Measurements from ENCODE around the gene HDDC3. TPM values are rescaled to one million over a fixed set of nuclear protein-coding genes. Genes with fewer than 3 reads are reported as not detected.
A peak's percentile ranks its signal among the peaks of the same experiment; 100 is the strongest.

HDDC3 gene
- total and polyA plus RNA-seq, 11 donors, result 10.9 to 19.9 (median 15.2) TPM

- WGBS, 4 donors, result 91 to 92% (median 91%) methylated on average over 8 of the region's 8 CpGs
- TF ChIP-seq, protein P1, sequence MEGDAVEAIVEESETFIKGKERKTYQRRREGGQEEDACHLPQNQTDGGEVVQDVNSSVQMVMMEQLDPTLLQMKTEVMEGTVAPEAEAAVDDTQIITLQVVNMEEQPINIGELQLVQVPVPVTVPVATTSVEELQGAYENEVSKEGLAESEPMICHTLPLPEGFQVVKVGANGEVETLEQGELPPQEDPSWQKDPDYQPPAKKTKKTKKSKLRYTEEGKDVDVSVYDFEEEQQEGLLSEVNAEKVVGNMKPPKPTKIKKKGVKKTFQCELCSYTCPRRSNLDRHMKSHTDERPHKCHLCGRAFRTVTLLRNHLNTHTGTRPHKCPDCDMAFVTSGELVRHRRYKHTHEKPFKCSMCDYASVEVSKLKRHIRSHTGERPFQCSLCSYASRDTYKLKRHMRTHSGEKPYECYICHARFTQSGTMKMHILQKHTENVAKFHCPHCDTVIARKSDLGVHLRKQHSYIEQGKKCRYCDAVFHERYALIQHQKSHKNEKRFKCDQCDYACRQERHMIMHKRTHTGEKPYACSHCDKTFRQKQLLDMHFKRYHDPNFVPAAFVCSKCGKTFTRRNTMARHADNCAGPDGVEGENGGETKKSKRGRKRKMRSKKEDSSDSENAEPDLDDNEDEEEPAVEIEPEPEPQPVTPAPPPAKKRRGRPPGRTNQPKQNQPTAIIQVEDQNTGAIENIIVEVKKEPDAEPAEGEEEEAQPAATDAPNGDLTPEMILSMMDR (IDR thresholded peaks at IDR 0.05), result no peak
- TF ChIP-seq POLR2A (IDR thresholded peaks at IDR 0.05), result no peak
- Histone ChIP-seq H3K4me1 (peaks cover 0 to 20% (median 9%) of the 10 kb centered on the region in 12 donors), H3K9me3 (no peaks in the 10 kb centered on the region), H3K27ac (no peak overlapping the region), H3K36me3 (peaks cover 6 to 98% (median 84%) of the 10 kb centered on the region in 9 donors), H3K27me3 (no peaks in the 10 kb centered on the region), H3K4me3 (no peak overlapping the region)
- ATAC-seq (no peak), DNase-seq (no peak)
- intact Hi-C loops (cut with DNase I), result no loop called here
Measured at GRCh38 chr15:90891346-90891949, 40.9 kb downstream of the HDDC3 start.

DNA sequence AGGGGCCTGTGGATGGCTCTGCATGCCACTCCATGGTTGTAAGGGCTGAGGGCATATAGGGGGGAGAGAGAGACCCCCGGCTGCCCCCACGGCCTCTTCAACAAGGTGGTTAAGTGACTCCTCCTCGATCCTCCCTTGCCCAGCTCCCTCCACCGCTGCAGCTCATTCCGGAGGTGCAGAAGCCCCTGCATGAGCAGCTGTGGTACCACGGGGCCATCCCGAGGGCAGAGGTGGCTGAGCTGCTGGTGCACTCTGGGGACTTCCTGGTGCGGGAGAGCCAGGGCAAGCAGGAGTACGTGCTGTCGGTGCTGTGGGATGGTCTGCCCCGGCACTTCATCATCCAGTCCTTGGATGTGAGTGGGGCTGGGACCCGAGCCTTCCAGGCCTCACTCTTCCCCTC lies 41.5 kb downstream of the HDDC3 start:
- intact Hi-C loops (cut with DNase I), result no loop called here
- Histone ChIP-seq H3K4me1 (peaks cover 0 to 26% (median 14%) of the 10 kb centered on the region in 12 donors), H3K27me3 (no peaks in the 10 kb centered on the region), H3K9me3 (no peaks in the 10 kb centered on the region), H3K27ac (no peak overlapping the region), H3K4me3 (no peak overlapping the region), H3K36me3 (peaks cover 6 to 95% (median 78%) of the 10 kb centered on the region in 9 donors)
- ATAC-seq (no peak), DNase-seq (peak in 1 of 5 donors; percentile 46)
- 71 to 93% (median 92%) methylated on average over 1 to 12 of the region's 12 CpGs for WGBS, 4 donors
- TF ChIP-seq, protein P1 (IDR thresholded peaks at IDR 0.05), result no peak
- TF ChIP-seq POLR2A (IDR thresholded peaks at IDR 0.05), result no peak

- Histone ChIP-seq H3K27ac (no peak overlapping the region), H3K27me3 (no peaks in the 10 kb centered on the region), H3K4me1 (peaks cover 0 to 35% (median 22%) of the 10 kb centered on the region in 12 donors), H3K9me3 (no peaks in the 10 kb centered on the region), H3K36me3 (peaks cover 6 to 86% (median 69%) of the 10 kb centered on the region in 9 donors), H3K4me3 (no peak overlapping the region)
- 90 to 95% (median 91%) methylated on average over 21 to 31 of the region's 31 CpGs for whole genome bisulfite sequencing, 4 donors
- peak in 1 of 5 donors; percentile 54 for DNase-seq
- intact Hi-C loops (cut with DNase I), result loop anchor here in 8 of 10 donors (5.0 to 10.0 kb wide), 7 partner anchors 42 to 565 kb away; partner anchors contain the start of genes BLM (in 5 of the 8), HDDC3 (in 3 of the 8) and CRTC3 (in 1 of the 8)
- ATAC-seq, result no peak
- no peak for TF ChIP-seq POLR2A (IDR thresholded peaks at IDR 0.05)
- TF ChIP-seq, protein P1 (IDR thresholded peaks at IDR 0.05), result no peak
Measured at GRCh38 chr15:90889736-90890456, 42.5 kb downstream of the HDDC3 start.

DNA sequence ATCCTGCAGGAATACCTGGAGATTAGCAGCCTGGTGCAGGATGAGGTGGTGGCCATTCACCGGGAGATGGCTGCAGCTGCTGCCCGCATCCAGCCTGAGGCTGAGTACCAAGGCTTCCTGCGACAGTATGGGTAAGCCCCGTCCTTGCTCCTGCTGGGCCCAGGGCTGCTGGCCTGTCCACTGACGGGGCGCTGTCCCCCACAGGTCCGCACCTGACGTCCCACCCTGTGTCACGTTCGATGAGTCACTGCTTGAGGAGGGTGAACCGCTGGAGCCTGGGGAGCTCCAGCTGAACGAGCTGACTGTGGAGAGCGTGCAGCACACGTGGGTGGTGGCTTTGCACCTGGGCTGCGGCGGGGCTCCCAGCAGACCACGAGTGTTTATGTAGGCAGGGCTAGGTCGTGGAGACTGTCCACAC lies 43.0 kb downstream of the HDDC3 start:
- TF ChIP-seq, protein P1 (IDR thresholded peaks at IDR 0.05), result no peak
- Histone ChIP-seq H3K27ac (no peak overlapping the region), H3K9me3 (no peaks in the 10 kb centered on the region), H3K4me3 (no peak overlapping the region), H3K36me3 (peaks cover 6 to 80% (median 63%) of the 10 kb centered on the region in 9 donors), H3K27me3 (no peaks in the 10 kb centered on the region), H3K4me1 (peaks cover 0 to 40% (median 25%) of the 10 kb centered on the region in 12 donors)
- DNase-seq, result no peak
- no peak for ATAC-seq
- intact Hi-C loops (cut with DNase I), result loop anchor here in 8 of 10 donors (5.0 to 10.0 kb wide), 7 partner anchors 43 to 565 kb away; partner anchors contain the start of genes BLM (in 5 of the 8), HDDC3 (in 3 of the 8) and CRTC3 (in 1 of the 8)
- 90 to 94% (median 92%) methylated on average over 9 to 18 of the region's 18 CpGs for WGBS, 4 donors

Data from heart left ventricle (tissue), 16 donors.